Erythroblast (primary cell): ENCODE data around the gene SYNDIG1L.
"Not testable (repeated sequence)": the region's sequence is repeated elsewhere in the genome, so short reads cannot be mapped to it uniquely, and the experiment has no call there.

ENCODE experiments used
- DNase-seq, 2 experiments: peaks; one replicate each; lab custom pipeline; 2025; lab: John Stamatoyannopoulos, UW
- GATA1 ChIP-seq: IDR thresholded peaks from 2 replicates; pipeline ENCODE4 v1.6.1; 2011; ENCODE audit warnings: low read depth, mild to moderate bottlenecking, control low read depth, low read length, moderate library complexity
- POLR2A ChIP-seq: IDR thresholded peaks from 2 replicates; pipeline ENCODE4 v1.6.1; 2011; ENCODE audit warnings: mild to moderate bottlenecking, low read length

Gene SYNDIG1L

GRCh38 chr14:74456684-74457564 lies 30.9 kb upstream of the SYNDIG1L start:
- TF ChIP-seq GATA1 (no peak), POLR2A (no peak)

GRCh38 chr14:74454397-74454796 lies 28.4 kb upstream of the SYNDIG1L start:
- DNase-seq, result not testable (repeated sequence)

More at GRCh38 chr14:74456684-74457564, 30.9 kb upstream of the SYNDIG1L start:
- DNase-seq, result no peak

- DNase-seq, result no peak
- TF ChIP-seq POLR2A (no peak), GATA1 (no peak)
Measured at GRCh38 chr14:74444866-74445265, 18.9 kb upstream of the SYNDIG1L start.

DNA sequence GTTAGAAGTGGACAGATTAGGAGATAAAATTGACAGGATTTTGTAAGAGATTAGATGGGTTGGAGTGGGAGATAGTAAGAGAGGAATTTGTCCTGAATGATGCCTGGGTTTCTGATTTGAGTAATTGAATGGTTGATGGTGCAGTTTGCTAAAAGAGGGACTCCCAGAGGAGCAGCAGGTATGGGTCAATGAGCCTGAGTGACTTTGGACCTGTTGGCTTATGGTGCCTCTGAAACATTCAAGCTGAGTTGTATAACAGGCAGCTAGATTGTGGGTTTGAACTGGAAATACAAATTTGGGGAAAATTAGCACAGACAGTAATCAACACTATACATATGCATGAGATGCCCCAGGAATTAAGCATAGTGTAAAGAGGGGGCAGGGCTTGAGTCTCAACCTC lies 16.7 kb upstream of the SYNDIG1L start:
- DNase-seq, result no peak
- TF ChIP-seq GATA1, result no peak
- no peak for TF ChIP-seq POLR2A

- DNase-seq, result no peak
- TF ChIP-seq POLR2A, result no peak
- TF ChIP-seq GATA1, result no peak
Measured at GRCh38 chr14:74441113-74441512, 15.1 kb upstream of the SYNDIG1L start.

DNA sequence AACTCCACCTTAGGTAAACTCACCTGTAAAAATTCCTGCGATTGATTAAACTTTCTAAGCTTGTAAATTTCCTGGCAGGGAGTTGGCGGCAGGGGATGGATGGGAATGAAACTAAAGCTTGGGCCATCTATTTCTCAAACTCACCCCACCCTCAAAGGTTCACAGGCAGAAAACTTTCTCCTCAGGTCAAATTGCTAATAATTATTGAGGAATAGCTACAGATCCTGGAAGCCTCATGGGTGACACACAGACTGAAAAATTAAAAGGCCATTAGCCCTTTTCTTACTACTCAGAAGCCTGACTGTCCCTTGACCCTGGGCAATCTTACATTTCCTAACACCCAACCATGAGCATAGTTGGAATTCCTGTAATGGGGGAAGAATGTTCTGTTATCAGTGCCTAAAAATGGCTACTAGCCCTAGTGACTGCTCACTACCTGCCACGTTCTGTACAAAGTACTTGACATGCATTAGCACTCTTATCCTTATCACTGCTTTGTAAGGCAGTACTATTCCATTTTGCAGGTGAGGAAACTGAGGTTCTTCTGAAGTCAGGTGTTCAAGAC lies 12.4 kb upstream of the SYNDIG1L start:
- TF ChIP-seq GATA1, result no peak

GRCh38 chr14:74437496-74438053 lies 11.6 kb upstream of the SYNDIG1L start:
- TF ChIP-seq GATA1 (no peak), POLR2A (no peak)
- DNase-seq, result no peak

More for the DNA sequence above, 12.4 kb upstream of the SYNDIG1L start:
- DNase-seq, result no peak

DNA sequence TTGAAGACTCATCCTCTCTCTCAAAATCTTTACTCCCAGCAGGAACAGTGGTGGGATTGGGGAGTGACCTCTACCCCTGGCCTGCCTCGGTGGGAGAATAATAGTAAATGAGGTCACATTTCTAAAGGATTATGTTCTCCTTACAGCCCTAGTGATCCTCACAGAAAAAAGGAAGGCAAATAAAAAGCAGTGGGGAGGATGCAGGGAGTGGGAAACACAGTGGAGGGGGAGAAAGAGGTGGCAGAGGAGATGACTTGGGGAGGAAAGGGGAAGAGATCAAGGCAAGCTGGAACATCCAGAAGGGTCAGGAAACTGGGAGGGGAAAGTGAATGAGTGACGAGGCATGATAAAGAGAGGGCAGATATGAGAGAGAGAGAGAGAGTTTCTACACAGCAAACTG lies 8.3 kb upstream of the SYNDIG1L start:
- no peak for DNase-seq
- no peak for TF ChIP-seq GATA1

DNA sequence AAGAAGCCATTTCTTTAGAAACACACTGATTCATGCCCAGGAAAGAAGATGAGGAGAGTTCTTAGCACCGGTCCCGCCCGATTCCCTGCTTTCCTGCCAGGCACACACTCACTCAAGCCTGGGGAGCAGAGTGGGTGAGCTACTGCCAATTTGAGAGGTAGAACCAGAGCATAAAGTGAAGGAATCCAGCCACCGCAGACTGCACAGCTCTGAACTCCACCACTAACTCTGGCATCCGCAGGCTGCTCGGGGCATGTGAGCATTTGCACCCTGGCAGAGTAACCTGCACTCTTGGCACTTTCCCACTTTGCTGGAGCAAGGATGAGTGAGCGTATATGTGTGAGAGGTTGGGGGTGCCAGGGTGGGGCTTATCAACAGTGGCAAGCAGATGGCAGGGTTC lies 4.0 kb upstream of the SYNDIG1L start:
- TF ChIP-seq POLR2A (no peak), GATA1 (no peak)
- DNase-seq, result no peak

DNA sequence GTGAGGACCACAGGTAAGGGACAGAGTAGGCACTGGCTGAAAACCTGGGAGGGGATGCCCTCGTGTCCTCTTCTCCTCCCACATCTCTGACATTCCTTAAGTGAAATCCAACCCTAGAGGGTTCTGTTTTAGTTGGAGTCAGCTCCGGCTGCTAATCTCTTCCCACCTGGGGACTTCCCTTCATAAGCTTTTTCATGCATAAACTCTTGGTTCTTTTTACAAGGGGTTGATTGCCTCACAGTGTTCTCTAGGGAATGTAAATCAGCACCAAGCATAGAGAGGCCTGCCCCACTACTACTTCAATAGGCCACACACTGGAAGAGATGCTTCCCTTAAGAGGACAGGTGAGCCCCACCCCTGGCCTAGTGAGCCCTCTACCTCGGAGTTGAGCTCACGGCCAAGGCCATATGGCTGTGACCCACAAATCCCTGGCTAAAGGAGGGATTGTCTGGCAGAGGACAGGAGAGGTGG lies 3.2 kb upstream of the SYNDIG1L start:
- TF ChIP-seq GATA1, result no peak
- TF ChIP-seq POLR2A, result no peak
- no peak for DNase-seq

- no peak for DNase-seq
- TF ChIP-seq POLR2A (no peak), GATA1 (no peak)
Measured at GRCh38 chr14:74427651-74428050, 1.6 kb upstream of the SYNDIG1L start.

GRCh38 chr14:74425525-74426201 lies 347 bp downstream of the SYNDIG1L start:
- TF ChIP-seq GATA1 (no peak), POLR2A (no peak)
- peak; percentile 50 to 67 for DNase-seq

DNA sequence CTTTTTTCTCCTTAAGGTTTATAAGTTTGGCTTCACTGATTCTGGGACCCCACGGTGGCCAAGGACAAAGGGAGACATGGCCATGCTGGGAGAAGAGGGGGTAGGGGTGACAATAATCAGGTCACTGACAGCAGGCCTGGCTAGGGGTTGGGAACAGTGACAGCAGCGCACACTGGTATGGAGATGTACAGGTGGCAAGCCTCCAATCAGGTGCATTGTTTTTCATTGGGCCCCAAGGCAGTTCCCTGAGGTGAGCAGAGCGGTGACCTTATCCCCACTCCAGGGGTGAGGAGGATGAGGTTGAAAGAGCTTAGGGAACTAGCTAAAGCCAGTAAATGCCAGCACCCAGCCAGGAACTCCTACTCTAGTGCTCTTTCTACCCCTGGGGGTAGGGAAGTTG lies 1.4 kb downstream of the SYNDIG1L start:
- no peak for DNase-seq
- TF ChIP-seq GATA1 (no peak), POLR2A (no peak)

DNA sequence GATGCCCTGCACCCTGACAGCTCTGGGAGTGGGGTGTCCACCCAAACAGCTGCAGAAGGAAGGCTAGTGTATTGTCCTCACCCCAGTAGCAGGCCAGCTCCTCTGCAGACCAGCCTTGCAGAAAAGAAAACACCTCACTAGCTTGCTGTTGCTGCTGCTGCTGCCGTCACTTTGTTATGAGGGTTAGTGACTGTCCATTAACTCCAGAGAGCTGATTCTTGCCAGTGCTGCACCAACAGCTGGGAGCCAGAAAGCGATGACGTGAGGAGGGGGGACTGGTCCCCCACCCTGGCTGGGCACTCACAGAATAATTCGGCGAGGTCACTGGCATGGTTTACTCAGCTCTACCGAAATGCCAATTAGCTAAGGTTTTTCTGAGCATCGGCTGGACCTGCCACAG lies 2.8 kb downstream of the SYNDIG1L start:
- TF ChIP-seq GATA1 (no peak), POLR2A (no peak)

GRCh38 chr14:74421981-74422380 lies 4.0 kb downstream of the SYNDIG1L start:
- no peak for DNase-seq
- TF ChIP-seq GATA1 (no peak), POLR2A (no peak)

More for the DNA sequence above, 2.8 kb downstream of the SYNDIG1L start:
- no peak for DNase-seq
